ENCODE results near the gene IFI35.
"Not testable (repeated sequence)": the region's sequence is repeated elsewhere in the genome, so short reads cannot be mapped to it uniquely, and the experiment has no call there.

IFI35 gene

GRCh38 chr17:42997984-42998938 is 8.3 kb upstream of the IFI35 start, which contains the start of gene RPL27:
Gene RPL27, plus strand, starts transcription at chr17:42998419. Its CDS starts 332 bp downstream, at chr17:42998751.
- peak; percentile 100 for DNase-seq (ENCODE audit: low read depth, low spot score)

DNA sequence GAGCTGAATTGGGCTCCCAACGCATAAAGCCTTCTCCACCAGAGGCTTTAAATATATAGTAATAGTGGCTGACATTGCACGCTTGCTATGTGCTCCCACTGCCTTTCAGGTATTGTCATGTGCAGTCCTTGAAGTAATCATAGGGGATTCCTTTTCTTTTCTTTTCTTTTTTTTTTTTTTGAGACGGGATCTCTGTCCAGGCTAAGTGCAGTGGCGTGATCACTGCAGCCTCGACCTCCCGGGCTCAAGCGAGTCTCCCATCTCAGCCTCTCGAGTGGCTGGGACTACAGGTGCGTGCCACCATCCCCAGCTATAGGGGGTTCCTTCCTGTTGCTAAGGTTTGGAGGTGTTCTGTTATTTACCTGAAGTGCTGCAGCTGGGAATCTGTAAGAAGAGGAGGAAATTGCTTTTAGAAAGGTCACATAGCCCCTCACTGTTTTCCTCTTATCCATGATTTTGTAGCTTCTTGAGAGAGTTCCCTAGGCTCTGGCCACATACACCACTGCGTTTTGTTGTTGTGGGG is 7.5 kb upstream of the IFI35 start:
- no peak for DNase-seq (ENCODE audit: low read depth, low spot score)

DNA sequence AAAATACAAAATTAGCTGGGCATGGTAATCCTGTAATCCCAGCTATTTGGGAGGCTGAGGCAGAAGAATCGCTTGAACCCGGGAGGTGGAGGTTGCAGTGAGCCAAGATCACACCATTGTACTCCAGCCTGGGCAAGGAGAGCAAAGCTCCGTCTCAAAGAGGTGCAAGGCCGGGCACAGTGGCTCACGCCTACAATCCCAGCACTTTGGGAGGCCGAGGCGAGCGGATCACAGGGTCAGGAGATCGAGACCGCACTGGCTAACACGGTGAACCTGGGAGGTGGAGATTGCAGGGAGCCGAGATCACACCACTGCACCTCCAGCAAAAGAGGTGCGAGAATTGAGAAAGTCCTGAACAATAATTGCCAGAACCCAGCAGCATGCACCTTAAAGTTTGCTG is 5.7 kb upstream of the IFI35 start:
- not testable (repeated sequence) for DNase-seq (ENCODE audit: low read depth, low spot score)

DNA sequence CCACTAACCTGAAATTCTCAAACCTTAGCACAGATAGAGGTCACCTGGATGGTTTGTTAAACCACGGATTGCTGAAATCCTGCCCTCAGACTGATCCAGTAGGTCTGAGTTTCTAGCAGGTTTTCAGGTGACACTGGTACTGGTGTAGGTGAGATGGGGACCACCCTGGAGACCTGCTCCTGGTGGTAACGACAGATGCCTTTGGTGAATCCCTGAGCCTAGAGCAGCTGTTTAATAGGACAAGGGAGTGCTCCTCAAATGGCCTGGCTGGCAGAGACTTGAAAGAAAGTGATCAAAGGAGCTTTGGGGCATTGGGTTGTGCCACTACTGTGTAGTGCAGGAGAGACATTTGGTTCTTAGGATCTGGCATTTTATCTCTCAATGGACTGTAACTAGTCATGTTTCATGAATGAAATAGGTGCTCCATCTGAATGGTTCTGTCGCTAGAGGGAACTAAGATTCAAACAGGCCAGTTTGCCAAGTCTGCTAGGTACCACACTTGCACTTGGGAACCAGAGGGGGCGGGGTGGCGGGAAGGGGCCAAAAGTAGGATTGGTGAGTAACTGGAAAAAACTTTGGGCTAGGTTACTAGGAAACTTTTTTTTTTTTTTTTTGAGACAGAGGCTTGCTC is 2.9 kb upstream of the IFI35 start:
- peak; percentile 40 for DNase-seq (ENCODE audit: low read depth, low spot score)

GRCh38 chr17:43010667-43011308 is 4.2 kb downstream of the IFI35 start:
- no peak for DNase-seq (ENCODE audit: low read depth, low spot score)

- no peak for DNase-seq (ENCODE audit: low read depth, low spot score)
Observed at GRCh38 chr17:43011728-43012472, 5.3 kb downstream of the IFI35 start.

- no peak for DNase-seq (ENCODE audit: low read depth, low spot score)
Observed at GRCh38 chr17:43013296-43013695, 6.7 kb downstream of the IFI35 start.

DNA sequence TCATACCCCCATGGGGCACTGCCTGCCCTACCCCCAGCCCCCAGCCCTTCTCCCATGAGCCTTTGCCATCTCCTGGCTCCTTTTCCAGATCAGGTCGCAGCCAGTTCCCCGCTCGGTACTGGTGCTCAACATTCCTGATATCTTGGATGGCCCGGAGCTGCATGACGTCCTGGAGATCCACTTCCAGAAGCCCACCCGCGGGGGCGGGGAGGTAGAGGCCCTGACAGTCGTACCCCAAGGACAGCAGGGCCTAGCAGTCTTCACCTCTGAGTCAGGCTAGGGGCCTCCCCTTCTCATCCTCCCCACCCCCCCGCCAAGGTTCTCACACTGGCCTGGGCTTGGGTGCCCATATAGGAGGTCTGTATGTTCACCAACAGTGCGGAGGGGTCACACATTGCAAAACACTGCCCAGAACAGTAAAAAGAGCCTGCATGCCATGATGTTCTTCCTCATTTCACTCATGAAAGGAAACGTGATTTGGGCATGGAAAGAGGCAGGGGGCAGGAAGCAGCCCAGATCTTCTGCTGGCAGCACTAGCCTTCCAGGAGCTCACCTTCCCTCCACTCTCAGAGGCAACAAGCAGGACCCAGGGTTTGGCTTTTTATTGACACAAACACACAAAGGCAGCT is 7.5 kb downstream of the IFI35 start:
- DNase-seq (ENCODE audit: low read depth, low spot score) = no peak

- no peak for DNase-seq (ENCODE audit: low read depth, low spot score)
Observed at GRCh38 chr17:43014649-43015542, 8.3 kb downstream of the IFI35 start.

GRCh38 chr17:43015579-43015978 is 9.0 kb downstream of the IFI35 start:
- DNase-seq (ENCODE audit: low read depth, low spot score) = no peak

DNA sequence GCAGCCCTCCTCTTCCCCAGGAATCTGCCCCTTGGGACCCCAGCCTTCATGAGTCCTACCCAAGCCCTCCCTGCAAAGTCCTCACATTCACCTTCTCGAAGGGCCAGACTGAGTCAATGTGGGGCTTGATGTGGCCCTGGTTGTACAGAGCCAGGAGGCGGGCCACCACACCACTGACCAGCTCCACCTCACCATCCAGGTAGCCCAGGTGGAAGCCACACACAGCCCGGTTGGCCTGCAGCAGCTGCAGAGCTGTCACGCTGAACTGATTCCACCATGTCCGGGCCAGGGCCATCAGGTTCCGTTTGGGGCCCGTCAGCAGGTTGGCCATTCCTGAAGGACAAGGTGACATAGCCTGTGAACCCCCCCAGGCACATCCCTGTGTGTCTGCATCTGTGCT is 9.6 kb downstream of the IFI35 start:
- DNase-seq (ENCODE audit: low read depth, low spot score) = no peak

GRCh38 chr17:43018008-43018853 is 11.6 kb downstream of the IFI35 start:
- DNase-seq (ENCODE audit: low read depth, low spot score) = peak; percentile 51

DNA sequence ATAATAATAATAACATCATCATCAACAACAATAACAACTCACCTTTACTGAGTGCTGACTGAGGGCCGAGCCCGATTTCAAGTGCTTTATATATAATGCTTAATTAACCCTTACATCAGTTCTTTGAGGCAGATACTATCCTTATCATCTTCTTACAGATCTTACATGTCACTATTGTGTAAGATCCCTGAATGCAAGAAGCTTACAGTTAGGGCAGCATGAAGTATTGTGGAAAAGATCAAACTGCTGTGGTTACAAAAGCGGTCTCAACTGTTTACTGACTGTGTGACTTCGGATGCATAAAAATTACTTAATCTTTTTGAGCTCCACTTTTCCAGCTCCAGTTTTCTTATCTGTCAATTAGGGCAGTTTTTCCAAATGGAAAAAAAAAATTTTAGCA is 12.3 kb downstream of the IFI35 start:
- DNase-seq (ENCODE audit: low read depth, low spot score) = no peak

- no peak for DNase-seq (ENCODE audit: low read depth, low spot score)
Observed at GRCh38 chr17:43019418-43019817, 12.8 kb downstream of the IFI35 start.

GRCh38 chr17:43020030-43020621 is 13.5 kb downstream of the IFI35 start:
- peak; percentile 81 for DNase-seq (ENCODE audit: low read depth, low spot score)

DNA sequence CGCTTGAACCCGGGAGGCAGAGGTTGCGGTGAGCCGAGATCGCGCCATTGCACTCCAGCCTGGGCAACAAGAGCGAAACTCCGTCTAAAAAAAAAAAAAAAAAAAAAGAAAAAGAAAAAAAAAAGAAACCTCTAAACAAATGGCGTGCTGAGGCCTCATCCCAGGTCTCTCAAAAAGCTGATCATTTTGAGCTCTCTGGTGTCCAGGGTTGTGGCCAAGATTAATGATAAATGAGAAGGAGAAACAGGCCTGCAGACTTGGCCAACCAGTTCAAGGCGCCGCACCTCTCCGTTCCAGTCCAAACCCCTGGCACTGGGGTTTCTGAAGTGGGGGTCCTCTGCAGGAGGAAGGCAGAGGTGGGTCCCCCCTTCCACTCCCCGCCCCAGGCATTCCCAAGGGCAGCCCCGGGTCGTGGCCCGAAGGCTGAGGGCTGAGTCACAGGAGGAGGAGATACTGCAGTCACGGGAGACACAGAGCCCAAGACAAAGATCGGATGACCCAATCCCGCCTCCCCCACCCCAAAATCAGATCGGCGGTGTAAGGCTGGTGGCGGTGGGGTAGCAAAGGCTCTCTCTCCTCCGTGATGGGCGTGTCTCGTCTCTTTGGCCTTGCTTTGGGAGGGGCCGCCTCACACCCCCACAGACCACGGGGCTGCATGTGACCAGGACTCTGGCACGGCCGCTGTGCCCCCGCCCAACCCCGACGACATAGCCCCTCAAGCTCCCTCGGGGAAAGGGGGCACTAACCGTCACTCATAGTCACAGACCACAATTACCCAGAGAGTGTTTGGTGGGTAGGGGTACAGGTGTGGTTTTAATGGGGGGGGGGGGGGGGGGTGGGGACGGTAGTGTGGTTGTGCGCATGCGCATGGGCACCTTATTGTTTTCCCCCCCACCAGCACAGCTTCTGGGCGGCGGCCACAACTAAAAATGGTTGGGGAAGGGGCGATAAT is 14.5 kb downstream of the IFI35 start:
- DNase-seq (ENCODE audit: low read depth, low spot score) = peak; percentile 79

GRCh38 chr17:43021741-43022512 is 15.3 kb downstream of the IFI35 start, which contains the start of gene VAT1:
Gene VAT1, minus strand, starts transcription at chr17:43022385. Its CDS starts 63 bp downstream, at chr17:43022322.
- peak; percentile 94 for DNase-seq (ENCODE audit: low read depth, low spot score)

Data from ELF-1 (cell line).